Stomach (tissue), 4 donors: ENCODE results near the gene SLC35F4.

Source experiments
- CTCF ChIP-seq, 7 experiments: fragments of 450-650 bp in 4 of 7; fragments of 200-600 bp in 3 of 7; sonication (generic) in 3 of 7; IDR thresholded peaks; one replicate each; pipeline ENCODE4 v1.5.1; 2016 to 2019; ENCODE audit warnings: antibody characterized with exemption in 7 of 7, control low read depth in 2 of 7, mild to moderate bottlenecking in 1 of 7
- EP300 ChIP-seq: sonication (generic); formaldehyde crosslinking; IDR thresholded peaks from one replicate; pipeline ENCODE4 v1.6.1; 2017; ENCODE audit warnings: antibody characterized with exemption
- POLR2A ChIP-seq, 4 donors: fragments of 450-650 bp; IDR thresholded peaks; one replicate each; pipeline ENCODE4 v1.6.1; 2016; ENCODE audit warnings: antibody characterized with exemption in 4 of 4, control low read depth in 2 of 4, mild to moderate bottlenecking in 1 of 4, moderate library complexity in 1 of 4
- POLR2AphosphoS5 ChIP-seq, 3 donors: sonication (generic); formaldehyde crosslinking; IDR thresholded peaks; one replicate each; pipeline ENCODE4 v1.6.1; 2016; ENCODE audit warnings: antibody characterized with exemption in 3 of 3

- TF ChIP-seq POLR2A (IDR thresholded peaks at IDR 0.05), result no peak
- TF ChIP-seq CTCF (IDR thresholded peaks at IDR 0.05), result no peak
- no peak for TF ChIP-seq POLR2AphosphoS5 (IDR thresholded peaks at IDR 0.05)
- TF ChIP-seq EP300, result no peak
Observed at GRCh38 chr14:57656853-57657252, 209.0 kb downstream of the SLC35F4 start.
